Esophagus squamous epithelium (tissue), 5 donors: ENCODE data around the gene SNAP25. TPM values are rescaled to one million over a fixed set of nuclear protein-coding genes. Genes with fewer than 3 reads are reported as not detected.

ENCODE experiments used
- DNase-seq: peaks from one replicate; lab custom pipeline; 2025; lab: John Stamatoyannopoulos, UW
- H3K27ac ChIP-seq, 4 donors: fragments of 200-600 bp; sonication (generic); one replicate each; pipeline ENCODE4 v1.5.1; 2016 to 2019; ENCODE audit warnings: mild to moderate bottlenecking in 1 of 4
- H3K27me3 ChIP-seq, 4 donors: fragments of 200-600 bp; sonication (generic); 1 replicate in 3 of 4; 2 replicates in 1 of 4; pipeline versions ENCODE4 v1.5.1 to v1.6.0; 2017 to 2021; ENCODE audit warnings: antibody characterized with exemption in 1 of 4
- H3K36me3 ChIP-seq, 3 donors: fragments of 200-600 bp; sonication (generic); one replicate each; pipeline ENCODE4 v1.5.1; 2016 to 2019
- H3K4me1 ChIP-seq, 3 donors: fragments of 200-600 bp; sonication (generic); one replicate each; pipeline ENCODE4 v1.5.1; 2017 to 2019
- H3K4me3 ChIP-seq, 4 donors: fragments of 200-600 bp; sonication (generic); 1 replicate in 3 of 4; 2 replicates in 1 of 4; pipeline ENCODE4 v1.5.1; 2016 to 2019; ENCODE audit warnings: mild to moderate bottlenecking in 2 of 4, moderate library complexity in 1 of 4
- H3K9me3 ChIP-seq, 3 donors: fragments of 200-600 bp; sonication (generic); one replicate each; pipeline ENCODE4 v1.5.1; 2016 to 2019
- CTCF ChIP-seq, 6 experiments: fragments of 450-650 bp in 4 of 6; fragments of 200-600 bp in 2 of 6; sonication (generic) in 2 of 6; IDR thresholded peaks; one replicate each; pipeline ENCODE4 v1.5.1; 2016 to 2019; ENCODE audit warnings: antibody characterized with exemption in 6 of 6, mild to moderate bottlenecking in 4 of 6, moderate library complexity in 4 of 6
- POLR2A ChIP-seq, 4 donors: fragments of 450-650 bp; IDR thresholded peaks; one replicate each; pipeline ENCODE4 v1.6.1; 2017; ENCODE audit warnings: antibody characterized with exemption in 4 of 4, mild to moderate bottlenecking in 4 of 4, moderate library complexity in 3 of 4
- WGBS, 2 donors: methylation state at CpG; one replicate each; pipeline ENCODE4 v1.1.5; 2018; 5-methylcytosine and 5-hydroxymethylcytosine counted together
- intact Hi-C: fragments of 100-400 bp; cut with DNase I; formaldehyde crosslinking; loops from one replicate; pipeline ENCODE4 v1.15.0; 2022
- total RNA-seq, 4 donors: library from RNA; depleted of rRNA; stranded (reverse); fragments of >200 nt; gene quantifications; one replicate each; pipeline ENCODE4 v1.1.0, GENCODE V29; 2016
- donor health status: DM: yes; HTN: yes; CAD: no.

Gene SNAP25
- total RNA-seq, 4 donors from 2014 or later: 0.13 to 0.57 (median 0.15) TPM; not detected in 1

GRCh38 chr20:10180651-10181235, 37.9 kb upstream of the SNAP25 start:
- WGBS, 2 donors: 56 to 60% methylated on average over 2 of the region's 2 CpGs
- intact Hi-C loops: no loop called here
- Histone ChIP-seq H3K4me3 (no peak overlapping the region), H3K27me3 (no peaks in the 10 kb centered on the region), H3K36me3 (no peaks in the 10 kb centered on the region), H3K9me3 (peaks cover 0 to 7% (median 4%) of the 10 kb centered on the region in 3 donors), H3K4me1 (no peaks in the 10 kb centered on the region), H3K27ac (no peak overlapping the region)
- DNase-seq: no peak
- TF ChIP-seq CTCF (IDR thresholded peaks at IDR 0.05): no peak

- no peaks in the 10 kb centered on the region for H3K36me3 ChIP-seq
- no peaks in the 10 kb centered on the region for H3K4me1 ChIP-seq
- H3K9me3 ChIP-seq: peaks cover 0 to 16% (median 15%) of the 10 kb centered on the region in 3 donors
- 47 to 54% methylated on average over 3 of the region's 3 CpGs for WGBS, 2 donors
- TF ChIP-seq POLR2A (IDR thresholded peaks at IDR 0.05) (no peak), CTCF (IDR thresholded peaks at IDR 0.05) (no peak)
- H3K27me3 ChIP-seq: no peaks in the 10 kb centered on the region
- no peak for DNase-seq
- no peak overlapping the region for H3K27ac ChIP-seq
- no peak overlapping the region for H3K4me3 ChIP-seq
- intact Hi-C loops: no loop called here
These were observed 32.7 kb upstream of the SNAP25 start for GRCh38 chr20:10185741-10186558.

GRCh38 chr20:10190456-10190855, 28.2 kb upstream of the SNAP25 start:
- no peak overlapping the region for H3K4me3 ChIP-seq
- no peak for DNase-seq
- 72 to 76% methylated on average over 3 of the region's 3 CpGs for WGBS, 2 donors
- H3K9me3 ChIP-seq: peaks cover 0 to 13% (median 9%) of the 10 kb centered on the region in 3 donors
- H3K4me1 ChIP-seq: no peaks in the 10 kb centered on the region
- TF ChIP-seq POLR2A (IDR thresholded peaks at IDR 0.05) (no peak), CTCF (IDR thresholded peaks at IDR 0.05) (no peak)
- no peaks in the 10 kb centered on the region for H3K27me3 ChIP-seq
- H3K36me3 ChIP-seq: no peaks in the 10 kb centered on the region
- intact Hi-C loops: no loop called here
- H3K27ac ChIP-seq: no peak overlapping the region

GRCh38 chr20:10192171-10192570, 26.5 kb upstream of the SNAP25 start:
- Histone ChIP-seq H3K27me3 (no peaks in the 10 kb centered on the region), H3K9me3 (peaks cover 0 to 9% (median 0%) of the 10 kb centered on the region in 3 donors), H3K36me3 (no peaks in the 10 kb centered on the region), H3K27ac (no peak overlapping the region), H3K4me3 (no peak overlapping the region), H3K4me1 (no peaks in the 10 kb centered on the region)
- WGBS, 2 donors: 18 to 27% methylated on average over 1 of the region's 1 CpG
- intact Hi-C loops: no loop called here
- no peak for DNase-seq
- no peak for TF ChIP-seq CTCF (IDR thresholded peaks at IDR 0.05)
- no peak for TF ChIP-seq POLR2A (IDR thresholded peaks at IDR 0.05)

- Histone ChIP-seq H3K27me3 (no peaks in the 10 kb centered on the region), H3K4me1 (no peaks in the 10 kb centered on the region), H3K27ac (no peak overlapping the region), H3K36me3 (no peaks in the 10 kb centered on the region), H3K4me3 (no peak overlapping the region), H3K9me3 (no peaks in the 10 kb centered on the region)
- no peak for TF ChIP-seq POLR2A (IDR thresholded peaks at IDR 0.05)
- 84 to 85% methylated on average over 2 of the region's 2 CpGs for WGBS, 2 donors
- intact Hi-C loops: no loop called here
- no peak for DNase-seq
These were observed 24.5 kb upstream of the SNAP25 start for GRCh38 chr20:10194166-10194565.
